Neuronal stem cell (in vitro differentiated cells): ENCODE data around the gene PIK3AP1.

Source experiments
- DNase-seq: peaks from one replicate; pipeline ENCODE4 v3.0.0-alpha.2; 2013; ENCODE audit warnings: low spot score
- H2AFZ ChIP-seq: one replicate; pipeline ENCODE4 v1.6.1; 2013; ENCODE audit warnings: mild to moderate bottlenecking, low read length, inconsistent platforms
- H2AK5ac ChIP-seq: 2 replicates; pipeline ENCODE4 v1.6.1; 2013; ENCODE audit warnings: low read depth, mild to moderate bottlenecking, inconsistent platforms, low read length, moderate library complexity, mixed read lengths
- H2BK120ac ChIP-seq: 2 replicates; pipeline ENCODE4 v1.6.1; 2013; ENCODE audit warnings: low read depth, mild to moderate bottlenecking, inconsistent platforms, low read length, moderate library complexity, mixed read lengths
- H2BK12ac ChIP-seq: one replicate; pipeline ENCODE4 v1.6.1; 2013; ENCODE audit warnings: low read length, inconsistent platforms
- H2BK15ac ChIP-seq: 2 replicates; pipeline ENCODE4 v1.6.1; 2013; ENCODE audit warnings: mild to moderate bottlenecking, low read length, inconsistent platforms, mixed read lengths
- H2BK5ac ChIP-seq: one replicate; pipeline ENCODE4 v1.6.1; 2013; ENCODE audit warnings: inconsistent platforms, mild to moderate bottlenecking, low read length, moderate library complexity
- H3K14ac ChIP-seq: one replicate; pipeline ENCODE4 v1.6.1; 2013; ENCODE audit warnings: low read length, inconsistent platforms
- H3K18ac ChIP-seq: 2 replicates; pipeline ENCODE4 v1.6.1; 2013; ENCODE audit warnings: low read length, inconsistent platforms
- H3K23ac ChIP-seq: 2 replicates; pipeline ENCODE4 v1.6.1; 2013; ENCODE audit warnings: low read depth, mild to moderate bottlenecking, mixed read lengths, low read length, inconsistent platforms; ENCODE audit not compliant: poor library complexity
- H3K27ac ChIP-seq: replicated peaks from 3 replicates; pipeline ENCODE4 v1.5.1; 2013; ENCODE audit warnings: low read length, inconsistent platforms
- H3K27me3 ChIP-seq, 3 experiments: 2 replicates each; pipeline ENCODE4 v1.6.1; 2013; ENCODE audit warnings: low read length in 3 of 3, mild to moderate bottlenecking in 2 of 3, inconsistent platforms in 1 of 3, low read depth in 1 of 3, mixed read lengths in 1 of 3, moderate library complexity in 1 of 3; ENCODE audit not compliant: control insufficient read depth in 3 of 3, insufficient read depth in 3 of 3
- H3K36me3 ChIP-seq, 2 donors: replicated peaks in 1 of 2; 2 replicates each; pipeline ENCODE4 v1.6.1; 2013; ENCODE audit warnings: low read length in 2 of 2; ENCODE audit not compliant: control insufficient read depth in 2 of 2, insufficient read depth in 2 of 2
- H3K4ac ChIP-seq: 2 replicates; pipeline ENCODE4 v1.6.1; 2013; ENCODE audit warnings: inconsistent platforms, mild to moderate bottlenecking, low read length, moderate library complexity
- H3K4me1 ChIP-seq, 2 donors: 1 replicate in 1 of 2; 2 replicates in 1 of 2; pipeline ENCODE4 v1.6.1; 2013; ENCODE audit warnings: low read length in 2 of 2, low read depth in 1 of 2; ENCODE audit not compliant: control insufficient read depth in 2 of 2, insufficient read depth in 1 of 2
- H3K4me2 ChIP-seq: one replicate; pipeline ENCODE4 v1.6.1; 2013; ENCODE audit warnings: mild to moderate bottlenecking, low read length, inconsistent platforms; ENCODE audit not compliant: insufficient read depth, poor library complexity, severe bottlenecking
- H3K4me3 ChIP-seq, 2 donors: 2 replicates each; pipeline ENCODE4 v1.5.1; 2013; ENCODE audit warnings: low read length in 2 of 2, mild to moderate bottlenecking in 2 of 2, inconsistent platforms in 1 of 2, moderate library complexity in 1 of 2
- H3K79me1 ChIP-seq: one replicate; pipeline ENCODE4 v1.6.1; 2013; ENCODE audit warnings: low read depth, mild to moderate bottlenecking, inconsistent platforms, low read length, moderate library complexity
- H3K9ac ChIP-seq: one replicate; pipeline ENCODE4 v1.6.1; 2013; ENCODE audit warnings: mild to moderate bottlenecking, low read depth, low read length, inconsistent platforms; ENCODE audit not compliant: poor library complexity
- H3K9me3 ChIP-seq, 2 donors: replicated peaks in 1 of 2; 2 replicates each; pipeline versions ENCODE3 to v1.6.1; 2013; ENCODE audit warnings: low read length in 2 of 2, mild to moderate bottlenecking in 2 of 2, inconsistent platforms in 1 of 2, low read depth in 1 of 2, mixed read lengths in 1 of 2, moderate library complexity in 1 of 2; ENCODE audit not compliant: control insufficient read depth in 2 of 2, insufficient read depth in 1 of 2
- H4K8ac ChIP-seq: one replicate; pipeline ENCODE4 v1.6.1; 2013; ENCODE audit warnings: low read depth, mild to moderate bottlenecking, inconsistent platforms, low read length, moderate library complexity
- H4K91ac ChIP-seq: one replicate; pipeline ENCODE4 v1.6.1; 2013; ENCODE audit warnings: low read length, low read depth, mild to moderate bottlenecking, inconsistent platforms; ENCODE audit not compliant: poor library complexity
- WGBS, 2 donors: extraction: QIAGEN DNeasy Blood & Tissue Kit; methylation state at CpG; one replicate each; pipeline ENCODE4 v1.1.7; 2013; ENCODE audit warnings: missing lambda C conversion rate in 2 of 2, mixed read lengths in 1 of 2; ENCODE audit not compliant: insufficient read length in 2 of 2, insufficient replicate concordance in 1 of 2; ENCODE audit errors: extremely low coverage in 2 of 2; 5-methylcytosine and 5-hydroxymethylcytosine counted together

The PIK3AP1 gene

DNA sequence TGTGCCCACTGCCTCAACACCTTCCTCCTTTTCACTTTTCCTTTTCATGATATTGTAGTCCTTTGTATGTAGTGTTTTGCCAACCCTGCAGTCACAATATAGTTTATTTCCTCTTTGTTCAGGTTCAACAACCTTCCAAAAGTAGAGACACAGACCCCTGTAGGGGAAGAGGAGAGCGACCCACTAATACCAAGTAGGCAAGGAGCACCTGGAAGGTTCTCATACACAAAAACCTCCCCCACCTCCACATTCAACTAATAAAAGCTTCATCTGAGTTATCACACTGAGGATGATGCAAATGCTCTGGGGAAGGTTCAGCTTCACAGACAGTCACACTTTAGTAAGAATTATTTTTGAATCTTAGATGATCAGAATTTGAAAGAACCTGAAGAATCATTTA, 41.6 kb downstream of the PIK3AP1 start:
- no peak for DNase-seq

DNA sequence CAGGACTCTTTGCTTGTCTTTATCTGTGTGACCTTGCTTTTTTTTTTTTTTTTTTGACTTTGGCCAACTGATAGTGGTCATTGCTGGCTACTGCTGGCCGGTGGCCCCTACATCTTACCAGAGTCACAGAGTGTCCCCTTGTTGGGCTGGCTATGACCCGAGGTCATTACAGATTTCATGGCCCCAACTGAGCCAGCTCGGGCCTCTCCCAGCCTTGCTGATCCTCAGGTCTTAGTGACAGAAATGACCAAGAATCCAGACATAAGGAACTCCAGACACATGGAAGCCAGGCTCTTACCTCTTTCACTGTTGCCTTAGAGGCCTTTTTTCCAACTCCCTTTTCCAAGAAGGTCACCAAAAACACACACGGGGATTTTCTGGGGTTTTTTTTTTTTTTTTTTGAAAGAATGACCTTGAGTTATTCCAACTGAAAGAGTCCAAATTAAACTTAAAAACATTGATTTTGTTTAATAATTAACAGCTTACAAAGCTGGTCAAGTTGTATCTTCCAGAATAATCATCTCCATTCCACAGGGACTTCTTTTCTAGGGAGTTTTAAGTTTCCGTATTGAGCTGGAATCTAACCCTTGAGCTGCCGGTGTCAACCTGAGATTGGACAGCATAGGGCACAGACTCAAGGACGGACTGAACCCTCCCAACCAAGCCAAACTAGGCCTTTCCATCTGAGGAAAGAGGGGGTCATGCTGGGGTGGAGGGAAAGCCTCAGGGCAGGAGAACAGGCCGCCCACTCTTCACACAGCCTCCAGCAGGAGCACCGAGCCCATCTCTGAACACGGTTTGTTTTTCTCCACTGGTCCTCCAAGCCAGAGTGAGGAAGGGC, 43.8 kb downstream of the PIK3AP1 start:
- no peak overlapping the region for H3K4me3 ChIP-seq
- H2BK120ac ChIP-seq: no peak overlapping the region
- no peak for DNase-seq
- no peak overlapping the region for H2BK15ac ChIP-seq
- no CpG with 5 or more reads among the region's 10 CpGs for WGBS, 2 donors
- no peak overlapping the region for H2AFZ ChIP-seq
- H3K9ac ChIP-seq: no peak overlapping the region
- H3K9me3 ChIP-seq: no peaks in the 10 kb centered on the region
- no peak overlapping the region for H2AK5ac ChIP-seq
- H2BK12ac ChIP-seq: no peak overlapping the region
- H3K23ac ChIP-seq: no peak overlapping the region
- no peaks in the 10 kb centered on the region for H3K27me3 ChIP-seq
- H2BK5ac ChIP-seq: no peak overlapping the region
- H3K18ac ChIP-seq: peak overlapping the region; percentile 60
- peaks cover 1 to 6% of the 10 kb centered on the region in 2 donors for H3K4me1 ChIP-seq
- H4K91ac ChIP-seq: no peak overlapping the region
- no peak overlapping the region for H3K27ac ChIP-seq
- no peak overlapping the region for H3K4ac ChIP-seq
- no peaks in the 10 kb centered on the region for H3K79me1 ChIP-seq
- H3K4me2 ChIP-seq: no peak overlapping the region
- H4K8ac ChIP-seq: no peak overlapping the region
- no peak overlapping the region for H3K14ac ChIP-seq
- H3K36me3 ChIP-seq: no peaks in the 10 kb centered on the region

More for the DNA sequence above, 41.6 kb downstream of the PIK3AP1 start:
- Histone ChIP-seq H3K14ac (no peak overlapping the region), H3K27me3 (no peaks in the 10 kb centered on the region), H3K18ac (no peak overlapping the region), H2BK15ac (no peak overlapping the region), H3K36me3 (no peaks in the 10 kb centered on the region), H3K4me3 (no peak overlapping the region), H3K79me1 (no peaks in the 10 kb centered on the region), H3K9me3 (no peaks in the 10 kb centered on the region), H3K9ac (no peak overlapping the region), H3K4ac (no peak overlapping the region), H2BK5ac (no peak overlapping the region), H2BK12ac (no peak overlapping the region), H3K27ac (no peak overlapping the region), H2AFZ (no peak overlapping the region), H3K4me2 (no peak overlapping the region), H3K4me1 (peaks cover 0 to under 1% of the 10 kb centered on the region in 2 donors), H2AK5ac (no peak overlapping the region), H3K23ac (no peak overlapping the region), H4K91ac (no peak overlapping the region), H2BK120ac (no peak overlapping the region), H4K8ac (no peak overlapping the region)
- WGBS, 2 donors: no CpG with 5 or more reads among the region's 1 CpG

DNA sequence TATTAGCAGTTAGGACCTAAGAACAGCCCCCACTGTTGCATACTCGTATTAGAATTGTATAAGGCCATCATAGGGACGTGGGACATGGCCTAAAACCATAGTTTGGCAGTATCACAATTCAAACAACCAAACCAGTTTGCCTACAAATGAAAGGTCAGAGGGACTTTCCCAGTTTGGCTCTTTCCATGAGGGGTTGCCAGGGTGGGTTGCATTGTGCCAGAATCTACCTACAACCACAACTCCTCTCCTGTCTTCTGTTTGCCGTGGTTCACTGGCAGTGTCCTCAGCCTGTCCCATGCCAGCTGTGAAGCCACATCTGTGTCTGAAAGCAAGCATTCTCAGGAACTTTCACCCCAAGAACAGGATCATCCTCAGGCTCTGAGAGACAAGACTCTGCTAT, 44.5 kb downstream of the PIK3AP1 start:
- Histone ChIP-seq H3K36me3 (no peaks in the 10 kb centered on the region), H2BK12ac (no peak overlapping the region), H3K9me3 (no peaks in the 10 kb centered on the region), H3K27ac (no peak overlapping the region), H3K9ac (no peak overlapping the region), H2BK5ac (no peak overlapping the region), H2BK120ac (no peak overlapping the region), H3K27me3 (no peaks in the 10 kb centered on the region), H3K4me2 (no peak overlapping the region), H4K91ac (no peak overlapping the region), H3K14ac (no peak overlapping the region), H3K79me1 (no peaks in the 10 kb centered on the region), H3K4me1 (peaks cover 1 to 6% of the 10 kb centered on the region in 2 donors), H3K4ac (no peak overlapping the region), H2AK5ac (no peak overlapping the region), H4K8ac (no peak overlapping the region), H2AFZ (no peak overlapping the region), H3K4me3 (no peak overlapping the region), H3K23ac (no peak overlapping the region), H2BK15ac (no peak overlapping the region), H3K18ac (no peak overlapping the region)
- WGBS, 2 donors: no CpG with 5 or more reads among the region's 3 CpGs
- DNase-seq: no peak

DNA sequence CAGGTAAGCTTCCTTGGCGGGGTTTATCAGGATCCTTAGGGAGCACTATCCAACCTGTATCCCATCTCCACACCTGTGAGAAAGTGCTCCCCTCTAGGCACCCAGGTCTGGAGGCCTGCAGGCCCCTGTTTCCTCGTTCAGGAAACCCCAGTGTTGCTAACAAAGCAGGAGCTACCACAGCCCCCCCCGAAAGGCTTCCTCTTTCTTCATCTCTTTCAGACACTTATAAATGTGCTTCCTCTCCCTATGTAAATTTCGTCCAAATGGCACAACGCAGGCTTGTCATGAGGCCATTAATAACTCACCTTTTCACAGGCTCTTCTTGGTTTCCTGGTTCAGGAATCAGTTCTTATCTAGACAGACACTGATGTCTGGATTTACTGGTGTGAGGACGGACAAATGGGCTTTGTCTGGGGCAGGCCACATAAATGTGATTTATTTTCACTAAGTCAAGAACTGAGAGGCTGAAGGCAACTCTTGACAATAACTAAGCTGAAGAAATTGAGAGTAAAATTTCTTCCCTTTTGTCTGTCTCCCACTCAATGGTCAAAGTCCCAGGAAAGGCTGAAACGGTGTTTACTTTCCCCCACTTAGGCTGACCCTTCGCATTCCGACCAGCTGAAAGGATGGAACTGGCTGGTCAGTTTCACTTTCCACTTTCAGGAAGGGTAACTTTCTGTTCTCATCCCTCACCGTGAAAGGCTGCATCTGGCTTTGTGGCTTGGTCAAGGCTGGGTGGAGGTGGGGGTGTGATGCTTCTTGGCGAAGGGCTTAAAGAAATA, 46.8 kb downstream of the PIK3AP1 start:
- Histone ChIP-seq H3K79me1 (no peaks in the 10 kb centered on the region), H4K91ac (no peak overlapping the region), H3K14ac (no peak overlapping the region), H3K27ac (no peak overlapping the region), H3K9ac (no peak overlapping the region), H3K27me3 (no peaks in the 10 kb centered on the region), H2BK12ac (no peak overlapping the region), H2AFZ (peak overlapping the region; percentile 62), H2AK5ac (no peak overlapping the region), H3K18ac (no peak overlapping the region), H3K4me2 (no peak overlapping the region), H3K36me3 (no peaks in the 10 kb centered on the region), H3K4me1 (peaks cover 1 to 6% of the 10 kb centered on the region in 2 donors), H3K9me3 (no peaks in the 10 kb centered on the region), H3K23ac (no peak overlapping the region), H4K8ac (no peak overlapping the region), H3K4ac (no peak overlapping the region), H3K4me3 (no peak overlapping the region), H2BK120ac (no peak overlapping the region), H2BK5ac (no peak overlapping the region), H2BK15ac (no peak overlapping the region)
- WGBS, 2 donors: no CpG with 5 or more reads among the region's 11 CpGs
- no peak for DNase-seq
